Inflammatory macrophage treated with lipopolysaccharide for 4 hours (primary cell): ENCODE data around the gene BTC.
"Not testable (repeated sequence)": the region's sequence is repeated elsewhere in the genome, so short reads cannot be mapped to it uniquely, and the experiment has no call there.

Source experiments
- DNase-seq: peaks from one replicate; pipeline ENCODE4 v3.0.0-alpha.2; 2020

The BTC gene

DNA sequence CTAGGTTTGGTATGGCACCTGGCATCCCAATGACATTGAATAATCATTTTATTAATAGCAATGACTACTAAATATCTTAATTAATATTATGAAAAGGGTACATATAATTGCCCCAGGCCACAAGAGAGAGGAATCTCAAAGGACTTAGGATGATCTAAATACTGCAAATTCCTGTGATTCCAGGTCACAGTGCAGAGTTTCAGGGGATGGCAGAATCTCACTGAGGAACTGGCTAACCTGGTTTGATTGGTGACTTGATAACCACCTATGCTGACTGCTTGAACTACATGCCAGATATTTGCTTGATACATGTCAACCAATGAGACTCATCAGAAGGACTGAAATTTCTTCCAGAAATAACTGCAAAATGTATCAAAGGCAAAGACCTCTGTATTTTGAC, 37.2 kb downstream of the BTC start:
- DNase-seq = no peak

DNA sequence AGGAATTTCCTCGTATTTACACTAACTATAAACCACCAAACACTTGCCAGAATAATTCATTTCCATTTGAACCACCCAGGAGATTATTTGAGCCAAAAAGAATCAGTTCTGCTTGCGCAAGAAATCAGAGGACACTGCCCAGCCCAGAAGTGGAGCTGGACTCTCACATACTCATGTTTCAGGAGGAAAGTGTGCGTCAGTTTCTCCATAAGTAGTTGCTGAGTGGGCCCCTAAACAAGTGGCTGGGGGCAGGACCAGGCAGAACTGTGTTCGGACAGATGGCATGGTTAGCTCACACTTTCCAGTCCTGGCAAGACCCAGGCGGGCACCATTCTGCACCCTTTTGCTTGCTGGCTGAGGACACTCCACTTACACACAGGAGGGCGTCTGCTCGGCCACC, 38.8 kb downstream of the BTC start:
- DNase-seq = no peak

DNA sequence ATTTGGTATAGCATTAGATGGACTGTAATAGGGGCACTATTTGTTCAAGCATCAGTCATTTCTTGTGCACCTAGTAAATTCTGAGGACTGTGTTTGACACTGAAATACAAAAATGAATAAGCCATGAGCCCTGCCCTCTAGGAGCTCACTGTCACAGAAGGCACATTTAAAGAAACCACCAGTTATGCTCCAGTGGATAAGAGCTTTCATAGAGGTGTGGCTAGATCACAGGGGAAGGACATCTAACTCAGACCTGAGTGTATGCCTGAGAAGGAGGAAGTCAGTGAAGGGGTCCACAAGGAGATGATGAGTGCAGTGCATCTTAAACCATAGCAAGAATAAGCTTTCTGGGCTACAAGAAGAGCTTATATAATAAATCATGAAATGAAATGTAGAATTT, 40.1 kb downstream of the BTC start:
- DNase-seq = no peak

DNA sequence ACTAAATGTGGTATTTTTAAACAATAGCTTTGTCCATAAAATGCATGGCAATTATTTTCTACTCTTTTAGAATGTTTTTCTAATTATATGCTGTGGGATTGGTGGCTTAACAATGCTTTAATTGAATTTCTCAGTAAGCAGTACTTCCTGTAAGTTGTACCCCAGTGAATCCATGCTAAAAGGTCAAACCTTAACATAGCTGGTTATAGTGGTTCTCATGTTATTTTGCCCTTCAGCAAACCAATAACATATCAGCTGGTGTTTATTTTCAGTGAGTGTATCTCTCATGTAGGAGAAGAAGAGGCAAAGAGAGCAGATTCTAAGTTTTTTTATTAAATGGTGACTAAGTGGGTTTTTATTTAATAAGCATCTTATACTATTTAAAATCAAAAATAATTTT, 41.5 kb downstream of the BTC start:
- no peak for DNase-seq

DNA sequence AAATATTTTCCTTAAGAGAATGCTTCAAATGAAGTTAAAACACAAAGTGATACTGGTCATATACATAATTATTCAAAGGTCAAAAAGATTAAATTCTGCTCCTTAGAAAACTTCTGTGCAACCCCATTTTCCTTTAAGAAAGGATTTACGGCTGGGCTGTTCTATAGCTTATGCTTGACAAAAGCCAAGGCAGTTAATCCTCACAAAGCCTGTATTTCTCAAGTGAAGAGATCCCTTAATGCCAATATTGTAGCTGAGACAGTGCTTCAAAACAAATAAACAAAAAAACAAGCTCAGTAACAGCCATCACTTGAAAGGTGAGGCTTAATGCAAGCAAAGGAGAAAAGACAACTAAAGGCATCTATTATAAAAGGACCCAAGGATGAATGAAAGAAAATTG, 42.5 kb downstream of the BTC start:
- no peak for DNase-seq

DNA sequence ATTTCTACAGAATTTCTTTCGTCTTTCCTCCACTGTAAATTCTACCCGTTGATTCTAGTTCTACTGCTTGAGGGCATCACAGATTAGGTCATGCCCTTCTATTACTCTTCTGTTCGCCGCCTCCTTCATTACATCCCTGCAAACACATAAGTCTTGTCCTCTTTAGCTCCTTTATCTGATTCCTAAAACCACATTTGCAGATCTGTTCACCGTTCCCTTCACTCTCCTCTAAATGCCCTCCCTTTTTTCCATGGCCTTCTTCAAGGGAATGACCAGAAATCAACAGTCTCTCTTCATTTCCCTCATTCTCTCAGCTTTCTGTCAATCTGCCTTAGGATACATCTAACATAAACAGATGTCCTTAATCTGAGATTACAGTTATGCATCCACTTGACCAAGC, 43.1 kb downstream of the BTC start:
- no peak for DNase-seq

DNA sequence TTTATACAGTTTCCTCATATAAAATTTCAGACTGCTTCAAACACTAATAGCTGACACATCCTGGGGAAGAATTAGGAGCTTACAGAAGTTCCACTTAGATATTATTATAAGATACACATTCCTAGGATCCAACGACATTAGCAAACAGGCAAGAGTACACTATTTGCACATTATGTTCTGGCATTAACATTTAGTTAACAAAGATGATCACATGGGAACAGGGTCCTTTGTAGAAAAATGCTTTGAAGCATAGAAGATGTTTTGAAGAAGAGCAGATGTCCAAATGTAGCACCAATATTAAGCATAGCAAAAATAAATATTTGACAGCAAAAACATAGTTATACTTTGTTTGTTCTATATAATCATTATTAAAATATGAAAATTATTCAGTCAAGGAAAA, 52.1 kb downstream of the BTC start:
- no peak for DNase-seq

DNA sequence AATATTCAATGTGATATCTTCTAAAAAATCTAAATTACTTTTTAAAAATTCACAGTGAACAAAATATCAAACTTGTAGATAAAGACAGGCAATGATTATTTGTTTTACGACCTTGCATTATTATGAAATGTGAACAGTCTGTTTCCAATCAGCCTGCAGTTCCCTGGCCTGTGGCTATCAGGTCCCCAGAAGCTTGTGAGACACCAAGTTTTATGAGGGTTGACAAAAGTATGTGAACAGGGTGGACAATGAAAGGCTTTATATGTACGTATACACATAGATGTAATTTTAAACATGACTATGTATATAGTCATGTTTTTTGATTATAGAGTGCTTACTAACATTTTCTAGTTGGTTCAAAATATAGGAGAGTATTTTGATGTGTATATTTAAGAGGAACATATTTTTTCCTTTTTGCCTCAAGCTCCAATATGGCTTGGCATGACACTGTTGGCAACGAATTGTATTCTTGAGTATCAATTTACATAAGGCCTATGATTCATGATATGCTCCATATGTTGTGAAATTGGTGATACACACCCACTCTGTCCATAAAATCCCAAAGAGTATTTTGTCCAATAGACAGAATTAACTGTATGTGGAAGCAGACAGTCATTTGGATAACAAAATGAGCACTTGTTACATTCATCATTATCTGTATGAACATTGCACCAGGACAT, 55.7 kb downstream of the BTC start:
- no peak for DNase-seq

DNA sequence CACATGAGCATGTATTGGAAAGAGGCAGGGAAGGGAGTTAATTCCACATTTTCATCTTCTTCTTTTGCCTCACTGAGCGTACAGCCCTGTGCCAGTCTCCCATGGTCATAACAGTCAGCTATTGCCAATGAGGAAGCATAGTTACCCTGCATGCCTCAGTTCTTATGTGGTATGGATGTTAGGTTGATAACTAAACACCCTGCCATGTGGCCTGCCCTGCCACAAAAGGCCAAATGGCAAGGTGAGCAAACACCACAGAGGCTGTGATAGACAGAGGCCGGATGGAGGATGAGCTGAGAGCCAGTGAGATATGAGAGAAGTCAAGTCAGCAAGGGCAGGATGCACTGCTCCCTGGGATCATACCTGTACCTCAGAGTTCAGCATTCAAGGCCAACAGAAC, 59.3 kb downstream of the BTC start:
- DNase-seq = no peak

DNA sequence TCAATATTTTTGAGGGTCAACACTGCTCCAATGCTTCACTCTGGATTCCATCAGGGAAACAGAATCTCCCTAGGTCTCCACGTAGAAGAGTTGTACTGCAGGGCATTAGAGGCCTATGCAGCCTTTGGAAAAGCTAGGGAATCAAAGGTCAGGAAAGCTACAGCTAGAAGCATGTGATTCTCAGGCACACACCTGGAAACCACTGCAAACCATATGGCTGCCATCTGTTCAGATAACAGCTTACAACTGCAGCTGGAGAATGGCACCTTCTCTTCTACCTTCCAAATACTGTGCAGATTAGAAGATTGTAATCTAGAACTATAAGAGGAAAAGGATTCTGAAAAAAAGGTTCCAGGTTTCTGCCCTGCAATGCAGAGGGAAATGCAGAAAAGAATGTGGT, 60.6 kb downstream of the BTC start:
- no peak for DNase-seq

DNA sequence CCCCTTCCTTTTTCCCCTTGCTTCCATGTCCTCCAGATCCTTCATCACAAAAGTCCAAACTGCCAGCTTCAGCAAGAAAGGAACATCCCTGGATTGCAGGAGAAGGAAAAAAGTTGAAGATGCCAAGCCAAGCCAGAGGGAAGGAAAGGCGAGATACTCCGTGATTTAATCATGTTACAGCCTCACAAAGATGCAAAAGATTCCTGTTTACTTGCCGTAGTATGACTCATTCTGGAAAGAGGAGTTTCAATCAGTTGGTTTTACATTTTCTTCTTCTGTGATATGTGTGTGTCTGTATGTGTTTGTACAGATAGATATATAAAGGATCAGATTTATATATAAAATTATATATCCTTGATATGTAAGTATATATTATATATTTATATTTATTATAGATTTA, 69.3 kb downstream of the BTC start:
- no peak for DNase-seq

DNA sequence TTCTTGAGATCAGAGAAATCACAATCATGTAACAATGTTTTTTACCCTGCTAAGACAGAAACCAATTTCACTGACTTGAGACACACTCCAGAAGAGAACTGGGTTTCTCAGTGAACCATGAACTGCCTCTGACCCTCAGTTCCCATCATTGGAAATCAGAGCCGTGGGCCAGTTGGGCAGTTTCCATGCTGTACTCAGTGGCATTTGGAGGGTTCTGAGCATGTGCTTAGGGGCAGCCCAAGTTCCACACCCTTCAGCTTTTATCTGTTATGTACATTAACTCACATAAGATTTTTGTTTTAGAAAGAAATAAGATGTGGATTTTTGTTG, 77.9 kb downstream of the BTC start:
- no peak for DNase-seq

DNA sequence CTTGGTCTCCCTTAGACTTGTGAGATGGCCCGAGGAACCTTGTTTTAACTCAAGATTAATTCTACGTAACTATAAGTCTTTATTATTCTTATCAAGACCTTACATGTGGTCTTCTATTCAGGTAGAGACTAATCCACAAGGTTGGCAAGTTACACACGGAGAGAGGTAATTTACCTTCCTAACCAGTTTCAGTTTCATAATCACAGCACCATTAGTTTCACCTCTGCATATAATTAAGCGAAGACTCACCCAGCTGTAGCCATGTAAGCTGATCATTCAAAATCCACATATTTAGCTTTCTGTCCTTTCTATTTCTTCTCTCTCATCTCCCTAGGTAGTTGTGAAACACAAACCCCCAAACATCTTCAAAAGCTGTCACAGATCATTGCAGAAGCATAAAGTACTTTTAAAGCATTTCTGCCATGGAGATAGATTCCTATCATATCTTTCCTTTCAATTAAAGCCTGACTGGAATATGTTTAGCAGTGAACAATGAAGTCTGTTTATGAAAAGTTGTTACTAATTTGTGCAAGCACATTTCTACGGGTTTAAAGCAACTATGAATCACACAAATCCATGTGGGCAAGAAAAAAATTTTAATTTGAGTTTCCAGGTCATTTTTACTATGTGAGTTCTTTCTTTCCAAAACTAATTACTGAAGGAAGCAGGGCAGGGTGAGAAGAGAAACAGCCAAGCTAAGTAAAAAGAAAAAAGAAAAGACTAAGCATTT, 78.5 kb downstream of the BTC start:
- no peak for DNase-seq

DNA sequence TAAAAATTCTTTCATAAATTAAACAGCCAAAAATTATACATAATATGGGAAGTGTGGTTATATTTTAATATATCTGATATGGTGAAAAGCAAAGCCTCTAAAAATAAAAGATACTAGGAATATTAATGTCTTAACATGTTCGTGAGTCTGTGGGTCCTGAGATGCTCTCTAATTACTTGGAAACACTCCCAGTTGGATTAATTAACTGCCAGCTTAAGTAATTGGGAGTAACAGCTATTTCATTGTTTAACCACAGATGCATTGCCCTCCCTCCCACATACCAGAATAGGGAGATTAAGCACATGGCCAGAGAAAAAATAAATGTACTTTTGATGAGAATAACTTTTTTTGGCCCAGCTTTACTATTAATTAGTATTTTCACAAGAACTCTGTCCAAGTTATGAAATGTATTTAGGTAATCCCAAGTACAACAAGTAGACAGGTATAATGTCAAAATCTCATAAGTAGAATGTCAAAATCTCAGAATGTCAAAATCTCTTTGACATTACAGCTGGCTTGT, 79.7 kb downstream of the BTC start:
- DNase-seq = no peak

DNA sequence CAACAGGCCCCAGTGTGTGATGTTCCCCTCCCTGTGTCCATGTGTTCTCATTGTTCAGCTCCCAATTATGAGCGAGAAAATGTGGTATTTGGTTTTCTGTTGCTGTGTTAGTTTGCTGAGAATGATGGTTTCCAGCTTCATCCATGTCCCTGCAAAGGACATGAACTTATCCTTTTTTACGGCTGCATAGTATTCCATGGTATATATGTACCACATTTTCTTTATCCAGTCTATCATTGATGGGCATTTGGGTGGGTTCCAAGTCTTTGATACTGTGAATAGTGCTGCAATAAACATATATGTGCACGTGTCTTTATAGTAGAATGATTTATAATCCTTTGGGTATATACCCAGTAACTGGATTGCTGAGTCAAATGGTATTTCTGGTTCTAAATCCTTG, 86.2 kb downstream of the BTC start:
- DNase-seq = not testable (repeated sequence)
